IMR-90 (cell line): Measurements from ENCODE around the gene CA4. TPM values are rescaled to one million over a fixed set of nuclear protein-coding genes. Genes with fewer than 3 reads are reported as not detected.
A peak's percentile ranks its signal among the peaks of the same experiment; 100 is the strongest.

Experiments
- ATAC-seq: fragments of 200-7000 bp; cut with Tn5 transposase; 2 replicates; pipeline ENCODE4 v1.9.1; 2020; ENCODE audit warnings: low read depth, mild to moderate bottlenecking, moderate library complexity
- BruUV-seq: library from RNA; stranded (reverse); fragments of 400-500 nt; replicated peaks from 2 replicates; lab custom pipeline; 2021; lab: Mats Ljungman, UMichigan
- CTCF ChIA-PET: fragments of 300-600 bp; formaldehyde crosslinking; extraction: SDS; loops from one replicate; lab custom pipeline; 2021; ENCODE audit warnings: antibody characterized with exemption; lab: Yijun Ruan, JAX
- POLR2A ChIA-PET: fragments of 300-600 bp; sonication (Branson Sonifier 250); formaldehyde crosslinking; loops from one replicate; lab custom pipeline; 2022; ENCODE audit warnings: antibody characterized with exemption; ENCODE audit not compliant: unreplicated experiment; lab: Charles Lee
- DNase-seq: peaks from one replicate; pipeline ENCODE4 v3.0.0; 2013
- H2AFZ ChIP-seq: replicated peaks from 2 replicates; pipeline ENCODE3; 2013; ENCODE audit warnings: low read length, mild to moderate bottlenecking; ENCODE audit not compliant: poor library complexity
- H2AK5ac ChIP-seq: 2 replicates; pipeline ENCODE4 v1.6.1; 2013; ENCODE audit warnings: low read depth, low read length, inconsistent platforms
- H2AK9ac ChIP-seq: replicated peaks from 2 replicates; pipeline ENCODE3; 2013; ENCODE audit warnings: mild to moderate bottlenecking, low read depth, low read length, moderate library complexity; ENCODE audit not compliant: poor library complexity
- H2BK120ac ChIP-seq: 2 replicates; pipeline ENCODE4 v1.6.1; 2013; ENCODE audit warnings: low read depth, low read length, inconsistent platforms
- H2BK15ac ChIP-seq: 3 replicates; pipeline ENCODE4 v1.6.1; 2013; ENCODE audit warnings: low read depth, low read length, inconsistent platforms
- H2BK20ac ChIP-seq: 2 replicates; pipeline ENCODE4 v1.6.1; 2013; ENCODE audit warnings: low read depth, mild to moderate bottlenecking, inconsistent platforms, low read length, moderate library complexity
- H2BK5ac ChIP-seq: 2 replicates; pipeline ENCODE4 v1.6.1; 2013; ENCODE audit warnings: mild to moderate bottlenecking, low read depth, low read length, inconsistent platforms; ENCODE audit not compliant: poor library complexity, severe bottlenecking
- H3K14ac ChIP-seq: replicated peaks from 2 replicates; pipeline ENCODE4 v1.6.1; 2013; ENCODE audit warnings: low read depth, low read length, inconsistent platforms
- H3K18ac ChIP-seq: 2 replicates; pipeline ENCODE4 v1.6.1; 2013; ENCODE audit warnings: low read depth, low read length, control low read depth
- H3K23ac ChIP-seq: 2 replicates; pipeline ENCODE4 v1.6.1; 2013; ENCODE audit warnings: low read depth, low read length, inconsistent platforms
- H3K27ac ChIP-seq: 2 replicates; pipeline ENCODE4 v1.5.1; 2013; ENCODE audit warnings: mild to moderate bottlenecking, control low read depth, low read length; ENCODE audit not compliant: insufficient read depth
- H3K27me3 ChIP-seq: 2 replicates; pipeline ENCODE4 v1.6.1; 2013; ENCODE audit warnings: low read length; ENCODE audit not compliant: control insufficient read depth, insufficient read depth
- H3K36me3 ChIP-seq: 2 replicates; pipeline ENCODE4 v1.6.1; 2013; ENCODE audit warnings: low read length, mixed read lengths; ENCODE audit not compliant: control insufficient read depth, insufficient read depth
- H3K4ac ChIP-seq: 2 replicates; pipeline ENCODE4 v1.6.1; 2013; ENCODE audit warnings: low read depth, low read length, inconsistent platforms
- H3K4me1 ChIP-seq: 2 replicates; pipeline ENCODE4 v1.6.1; 2013; ENCODE audit warnings: low read length, mixed read lengths; ENCODE audit not compliant: control insufficient read depth, insufficient read depth
- H3K4me2 ChIP-seq: 2 replicates; pipeline ENCODE4 v1.6.1; 2013; ENCODE audit warnings: low read depth, mild to moderate bottlenecking, control low read depth, low read length, moderate library complexity
- H3K4me3 ChIP-seq: 2 replicates; pipeline ENCODE4 v1.5.1; 2013; ENCODE audit warnings: low read depth, mild to moderate bottlenecking, control low read depth, low read length, moderate library complexity; ENCODE audit not compliant: insufficient read depth
- H3K56ac ChIP-seq: 2 replicates; pipeline ENCODE4 v1.6.1; 2013; ENCODE audit warnings: low read length, inconsistent platforms; ENCODE audit not compliant: insufficient read depth; ENCODE audit errors: extremely low read depth
- H3K79me1 ChIP-seq, 2 experiments: 2 replicates each; pipeline ENCODE4 v1.6.1; 2013; ENCODE audit warnings: low read length in 2 of 2, inconsistent platforms in 1 of 2, low read depth in 1 of 2
- H3K9ac ChIP-seq: 2 replicates; pipeline ENCODE4 v1.6.1; 2013; ENCODE audit warnings: low read depth, low read length, control low read depth
- H3K9me1 ChIP-seq: 2 replicates; pipeline ENCODE4 v1.6.1; 2013; ENCODE audit warnings: low read length, inconsistent platforms; ENCODE audit not compliant: insufficient read depth
- H3K9me3 ChIP-seq: 2 replicates; pipeline ENCODE4 v1.6.1; 2013; ENCODE audit warnings: low read length; ENCODE audit not compliant: control insufficient read depth, insufficient read depth
- H4K20me1 ChIP-seq: 2 replicates; pipeline ENCODE4 v1.6.1; 2013; ENCODE audit warnings: low read length, inconsistent platforms; ENCODE audit not compliant: insufficient read depth
- H4K5ac ChIP-seq: 2 replicates; pipeline ENCODE4 v1.6.1; 2013; ENCODE audit warnings: mild to moderate bottlenecking, low read depth, low read length, control low read depth
- H4K8ac ChIP-seq, 2 experiments: 2 replicates each; pipeline ENCODE4 v1.6.1; 2013; ENCODE audit warnings: low read depth in 2 of 2, low read length in 2 of 2, control low read depth in 1 of 2, inconsistent platforms in 1 of 2
- H4K91ac ChIP-seq: 2 replicates; pipeline ENCODE4 v1.6.1; 2013; ENCODE audit warnings: low read depth, low read length, inconsistent platforms; ENCODE audit not compliant: insufficient read depth
- CHD1 ChIP-seq: IDR thresholded peaks from 2 replicates; pipeline ENCODE4 v1.6.1; 2012; ENCODE audit warnings: low read depth, low read length, improper control_type of control experiment
- MAZ ChIP-seq: IDR thresholded peaks from 2 replicates; pipeline ENCODE4 v1.6.1; 2012; ENCODE audit warnings: low read depth, mild to moderate bottlenecking, low read length, improper control_type of control experiment, moderate library complexity, borderline replicate concordance
- POLR2A ChIP-seq: IDR thresholded peaks from 2 replicates; pipeline ENCODE4 v1.6.1; 2012; ENCODE audit warnings: mild to moderate bottlenecking, low read depth, low read length
- WGBS, 2 experiments: methylation state at CpG; one replicate each; pipeline versions ENCODE4 v1.1.5 to v1.1.7; 2013; ENCODE audit warnings: missing lambda C conversion rate in 2 of 2; ENCODE audit not compliant: insufficient read length in 1 of 2; ENCODE audit errors: extremely low coverage in 2 of 2; 5-methylcytosine and 5-hydroxymethylcytosine counted together
- dilution Hi-C: fragments of 300-500 bp; cut with HindIII; formaldehyde crosslinking; loops from one replicate; pipeline ENCODE4 v1.14.3; 2018; ENCODE audit warnings: low sequenced_read_pairs; ENCODE audit not compliant: unreplicated experiment
- in situ Hi-C: fragments of 300-500 bp; cut with MboI; formaldehyde crosslinking; loops from 3 replicates; pipeline ENCODE4 v1.14.3; 2019; ENCODE audit warnings: low sequenced_read_pairs, inconsistent platforms, mixed read lengths
- intact Hi-C: fragments of 100-400 bp; cut with micrococcal nuclease; formaldehyde crosslinking; loops from 2 replicates; pipeline ENCODE4 v1.10.0; 2022
- polyA plus RNA-seq, 3 experiments: library from polyadenylated mRNA; depleted of rRNA; stranded (reverse); fragments of >200 nt; gene quantifications; 2 replicates each; pipeline ENCODE4 v1.2.3, GENCODE V29; 2012; ENCODE audit warnings: low replicate concordance in 1 of 3
- total RNA-seq: library from RNA; depleted of rRNA; stranded (reverse); fragments of >200 nt; gene quantifications from 2 replicates; pipeline ENCODE4 v1.2.3, GENCODE V29; 2012

The CA4 gene
- total and polyA plus RNA-seq, 2 of the 4 experiments (the other 2 are of a cell fraction) = not detected

- DNase-seq (no peak), ATAC-seq (no peak)
- H4K8ac ChIP-seq = no peak overlapping the region
- H3K14ac ChIP-seq = no peak overlapping the region
- intact Hi-C loops = loop anchor here (10.0 kb wide), 1 partner anchor 466 kb away; the partner anchor contains the start of gene PPM1D
- no peaks in the 10 kb centered on the region for H4K20me1 ChIP-seq
- peak overlapping the region; percentile 8 for H2AFZ ChIP-seq
- no peak overlapping the region for H2BK15ac ChIP-seq
- H3K4me1 ChIP-seq = peaks cover 9% of the 10 kb centered on the region
- no peak overlapping the region for H3K56ac ChIP-seq
- H3K4me3 ChIP-seq = no peak overlapping the region
- no peak overlapping the region for H3K4me2 ChIP-seq
- WGBS, 2 experiments = 8% methylated on average over 30 of the region's 48 CpGs; no CpG with 5 or more reads in 1 of the 2 experiments
- H3K9ac ChIP-seq = no peak overlapping the region
- no peak overlapping the region for H2BK120ac ChIP-seq
- H3K18ac ChIP-seq = no peak overlapping the region
- POLR2A ChIA-PET = no interaction called here
- H3K27ac ChIP-seq = no peak overlapping the region
- no peak overlapping the region for H4K91ac ChIP-seq
- H3K27me3 ChIP-seq = peaks cover 27% of the 10 kb centered on the region
- H3K79me1 ChIP-seq = peaks cover 6 to 15% of the 10 kb centered on the region in 2 experiments; a peak in 2 of 4 replicates
- no peaks in the 10 kb centered on the region for H3K36me3 ChIP-seq
- no peak overlapping the region for H2BK20ac ChIP-seq
- no peak overlapping the region for H2AK9ac ChIP-seq
- H3K9me3 ChIP-seq = no peaks in the 10 kb centered on the region
- H3K23ac ChIP-seq = no peak overlapping the region
- no TSS peak for BruUV-seq
- H2BK5ac ChIP-seq = no peak overlapping the region
- dilution Hi-C loops = no loop called here
- in situ Hi-C loops = loop anchor here (25.0 kb wide), 2 partner anchors 273 to 498 kb away; partner anchors contain the start of gene CHCT1
- CTCF ChIA-PET = no interaction called here
- no peak overlapping the region for H4K5ac ChIP-seq
- H3K4ac ChIP-seq = no peak overlapping the region
- TF ChIP-seq CHD1 (no peak), MAZ (no peak), POLR2A (no peak)
- no peak overlapping the region for H2AK5ac ChIP-seq
- no peaks in the 10 kb centered on the region; the same call in 1 of the 2 replicates for H3K9me1 ChIP-seq
These were observed 10.9 kb upstream of the CA4 start for GRCh38 chr17:60138769-60139437.
